Motor neuron (in vitro differentiated cells): ENCODE results near the gene MARCHF2. TPM values are rescaled to one million over a fixed set of nuclear protein-coding genes. Genes with fewer than 3 reads are reported as not detected.

ENCODE experiments used
- ATAC-seq, 8 experiments: fragments of 200-7000 bp; cut with Tn5 transposase; replicated peaks in 6 of 8; 2 replicates each; pipeline ENCODE4 v1.8.0; 2021; ENCODE audit warnings: mild to moderate bottlenecking in 8 of 8, moderate library complexity in 8 of 8
- H3K27ac ChIP-seq, 2 donors: fragments of 250-450 bp; sonication (Bioruptor Pico); 2 replicates each; pipeline ENCODE4 v1.9.0; 2021; ENCODE audit warnings: antibody characterized with exemption in 2 of 2, mild to moderate bottlenecking in 2 of 2, moderate library complexity in 1 of 2
- H3K4me1 ChIP-seq, 2 donors: fragments of 250-450 bp; sonication (Bioruptor Pico); replicated peaks in 1 of 2; 2 replicates each; pipeline ENCODE4 v1.6.1; 2021; ENCODE audit warnings: antibody characterized with exemption in 2 of 2, mild to moderate bottlenecking in 2 of 2, moderate library complexity in 1 of 2
- H3K4me3 ChIP-seq, 5 donors: fragments of 250-450 bp; sonication (Bioruptor Pico); 2 replicates each; pipeline ENCODE4 v1.9.0; 2021; ENCODE audit warnings: antibody characterized with exemption in 5 of 5, mild to moderate bottlenecking in 5 of 5, moderate library complexity in 4 of 5
- WGBS, 10 experiments: fragments of 450-650 bp; shearing (Covaris generic); methylation state at CpG; one replicate each; pipeline ENCODE4 v1.0.0; 2022; 5-methylcytosine and 5-hydroxymethylcytosine counted together
- in situ Hi-C, 9 experiments: fragments of 400-800 bp; cut with MboI; loops; one replicate each; pipeline ENCODE4 v1.15.0; 2021; ENCODE audit warnings: low sequenced_read_pairs in 9 of 9, low pct_unique_long_range_greater_than_20kb in 2 of 9; ENCODE audit not compliant: unreplicated experiment in 9 of 9
- total RNA-seq, 8 experiments: library from RNA; unstranded; fragments of 300-600 nt; gene quantifications; 2 replicates each; pipeline versions ENCODE4 v1.2.3 to v1.2.4, GENCODE V29; 2022

Gene MARCHF2
- total RNA-seq, 8 experiments from 2014 or later: 10.4 to 38.4 (median 19.4) TPM

DNA sequence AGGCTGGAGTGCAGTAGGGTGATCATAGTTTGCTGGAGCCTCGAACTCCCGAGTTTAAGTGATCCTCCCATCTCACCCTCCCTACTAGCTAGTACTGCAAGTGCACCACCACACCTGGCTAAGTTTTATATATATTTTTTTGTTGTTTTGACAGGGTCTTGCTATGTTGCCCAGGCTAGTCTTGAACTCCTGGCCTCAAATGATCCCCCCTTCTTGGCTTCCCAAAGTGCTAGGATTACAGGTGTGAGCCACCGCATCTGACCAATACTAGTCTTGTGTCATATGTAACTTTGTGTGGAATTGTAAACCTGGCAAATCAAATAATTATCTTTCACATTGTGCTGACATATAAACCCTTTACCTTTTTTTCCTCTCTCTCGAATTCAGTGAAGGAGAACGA, 41.9 kb downstream of the MARCHF2 start:
- H3K27ac ChIP-seq: no peak overlapping the region
- peaks cover 0 to 5% of the 10 kb centered on the region in 2 donors for H3K4me1 ChIP-seq
- WGBS, 10 experiments: 83 to 100% (median 90%) methylated on average over 1 to 5 of the region's 5 CpGs; no CpG with 5 or more reads in 3 of the 10 experiments
- in situ Hi-C loops: no loop called here
- no peak for ATAC-seq
- H3K4me3 ChIP-seq: no peak overlapping the region

DNA sequence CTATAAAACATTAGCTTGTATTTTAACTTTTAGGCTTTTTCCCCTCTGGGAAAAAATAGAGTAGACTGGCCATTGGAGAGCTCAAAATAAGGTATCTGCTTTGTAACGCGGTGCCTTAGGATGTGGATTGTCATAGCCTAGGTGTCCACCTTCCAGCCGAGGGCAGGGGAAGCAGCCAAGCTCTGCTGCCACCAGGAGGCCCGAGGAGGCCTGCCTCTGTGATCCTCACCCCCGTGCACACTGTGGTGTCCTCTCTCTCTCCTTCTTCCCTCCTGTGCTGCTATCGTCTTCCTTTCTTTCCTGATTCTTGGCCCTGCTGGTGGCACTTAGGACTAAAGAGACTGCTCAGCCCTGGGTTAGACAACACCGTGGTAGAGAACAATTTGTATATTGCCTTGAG, 43.0 kb downstream of the MARCHF2 start:
- H3K4me1 ChIP-seq: peaks cover 0 to 10% of the 10 kb centered on the region in 2 donors
- ATAC-seq: peak in 3 of 8 experiments; percentile 15 to 49 (median 18)
- H3K27ac ChIP-seq: no peak overlapping the region
- WGBS, 10 experiments: 66 to 91% (median 78%) methylated on average over 2 to 6 of the region's 7 CpGs; no CpG with 5 or more reads in 3 of the 10 experiments
- in situ Hi-C loops: no loop called here
- H3K4me3 ChIP-seq: no peak overlapping the region

DNA sequence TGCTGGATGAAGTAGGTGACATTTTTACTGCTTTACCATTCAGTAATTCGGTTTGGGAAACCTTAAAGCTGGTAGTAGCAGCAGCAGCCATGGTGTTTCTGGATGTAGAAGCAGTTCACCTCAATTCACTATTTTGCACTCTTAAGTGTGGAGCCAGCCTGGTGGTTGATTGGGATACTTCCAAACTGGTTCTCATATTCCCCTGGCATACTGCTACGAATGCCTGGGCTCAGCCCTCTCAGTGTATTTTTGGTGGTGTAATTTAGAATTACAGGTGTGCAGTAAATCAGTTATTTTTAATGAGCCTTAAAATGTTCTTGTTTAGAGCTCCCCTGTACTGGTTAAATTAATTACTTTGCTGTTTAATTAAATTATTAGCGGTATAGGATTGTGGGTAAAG, 44.1 kb downstream of the MARCHF2 start:
- no peak overlapping the region for H3K27ac ChIP-seq
- no peak overlapping the region for H3K4me3 ChIP-seq
- peaks cover 0 to 10% of the 10 kb centered on the region in 2 donors for H3K4me1 ChIP-seq
- ATAC-seq: no peak
- in situ Hi-C loops: no loop called here
- 48 to 100% (median 97%) methylated on average over 1 to 3 of the region's 3 CpGs; no CpG with 5 or more reads in 1 of the 10 experiments for WGBS, 10 experiments

DNA sequence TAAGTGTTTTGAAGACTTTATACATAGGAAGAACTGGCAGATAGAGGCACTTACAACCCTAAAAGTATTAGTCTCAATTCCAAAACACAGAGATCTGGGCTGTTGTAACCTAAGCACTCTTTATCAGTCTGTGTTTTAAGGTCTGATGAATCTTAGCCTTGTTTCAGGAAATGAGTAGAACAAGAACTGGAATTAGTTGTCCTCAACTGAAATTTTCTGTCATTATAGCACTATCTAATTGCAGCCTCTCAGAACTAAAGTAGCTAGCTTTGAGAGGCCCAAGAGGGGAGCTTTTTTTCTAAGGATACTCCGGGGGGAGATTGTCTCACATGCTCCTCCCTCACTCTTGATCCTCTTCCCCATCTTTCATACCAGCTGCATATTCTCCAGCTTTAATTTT, 44.7 kb downstream of the MARCHF2 start:
- WGBS, 10 experiments: 43 to 100% (median 81%) methylated on average over 1 of the region's 1 CpG; no CpG with 5 or more reads in 6 of the 10 experiments
- H3K4me3 ChIP-seq: no peak overlapping the region
- no peak for ATAC-seq
- peaks cover 0 to 10% of the 10 kb centered on the region in 2 donors for H3K4me1 ChIP-seq
- no peak overlapping the region for H3K27ac ChIP-seq
- in situ Hi-C loops: no loop called here

DNA sequence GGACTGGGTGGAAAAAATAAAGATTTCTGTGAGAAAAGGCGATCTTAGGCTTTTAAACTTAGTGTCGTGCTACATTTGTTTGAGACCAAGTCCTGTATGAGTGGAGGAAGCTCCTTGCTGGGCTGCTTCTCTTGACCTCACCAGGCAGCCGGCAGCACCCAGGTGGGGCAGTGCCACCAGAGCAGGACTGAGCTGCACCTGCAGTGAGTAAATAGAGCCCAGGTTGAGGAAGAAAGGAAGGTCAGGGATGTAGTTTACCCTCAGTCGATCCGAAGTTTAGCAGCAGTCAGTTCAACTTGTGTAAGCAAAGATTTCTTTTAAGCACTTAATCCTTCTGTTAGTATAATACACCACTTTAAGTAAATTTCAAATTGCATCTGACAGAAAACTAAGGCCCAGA, 45.3 kb downstream of the MARCHF2 start:
- no peak for ATAC-seq
- H3K27ac ChIP-seq: no peak overlapping the region
- H3K4me3 ChIP-seq: no peak overlapping the region
- WGBS, 10 experiments: 40 to 100% (median 82%) methylated on average over 1 to 5 of the region's 5 CpGs
- in situ Hi-C loops: no loop called here
- peaks cover 0 to 10% of the 10 kb centered on the region in 2 donors for H3K4me1 ChIP-seq

DNA sequence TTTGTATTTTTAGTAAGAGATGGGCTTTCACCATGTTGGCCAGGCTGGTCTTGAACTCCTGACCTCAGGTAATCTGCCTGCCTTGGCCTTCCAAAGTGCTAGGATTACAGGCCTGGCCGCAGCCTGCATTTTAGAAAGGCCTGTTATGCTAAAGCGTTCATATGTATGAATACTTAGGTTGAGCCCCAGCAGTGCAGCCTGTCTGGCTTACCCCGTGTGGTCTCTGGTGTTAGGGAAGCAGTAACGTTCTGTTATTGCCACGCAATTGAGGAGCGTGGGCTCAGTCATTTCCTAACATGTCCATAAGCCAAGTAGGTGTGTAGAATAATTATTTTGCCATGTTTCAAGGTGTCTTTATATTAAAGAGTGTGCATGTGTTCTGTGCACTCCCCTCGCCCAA, 46.0 kb downstream of the MARCHF2 start:
- no peak overlapping the region for H3K27ac ChIP-seq
- in situ Hi-C loops: no loop called here
- peak in 2 of 8 experiments; percentile 12 to 37 for ATAC-seq
- peaks cover 0 to 10% of the 10 kb centered on the region in 2 donors for H3K4me1 ChIP-seq
- H3K4me3 ChIP-seq: no peak overlapping the region
- 47 to 100% (median 89%) methylated on average over 1 to 5 of the region's 7 CpGs; no CpG with 5 or more reads in 2 of the 10 experiments for WGBS, 10 experiments

DNA sequence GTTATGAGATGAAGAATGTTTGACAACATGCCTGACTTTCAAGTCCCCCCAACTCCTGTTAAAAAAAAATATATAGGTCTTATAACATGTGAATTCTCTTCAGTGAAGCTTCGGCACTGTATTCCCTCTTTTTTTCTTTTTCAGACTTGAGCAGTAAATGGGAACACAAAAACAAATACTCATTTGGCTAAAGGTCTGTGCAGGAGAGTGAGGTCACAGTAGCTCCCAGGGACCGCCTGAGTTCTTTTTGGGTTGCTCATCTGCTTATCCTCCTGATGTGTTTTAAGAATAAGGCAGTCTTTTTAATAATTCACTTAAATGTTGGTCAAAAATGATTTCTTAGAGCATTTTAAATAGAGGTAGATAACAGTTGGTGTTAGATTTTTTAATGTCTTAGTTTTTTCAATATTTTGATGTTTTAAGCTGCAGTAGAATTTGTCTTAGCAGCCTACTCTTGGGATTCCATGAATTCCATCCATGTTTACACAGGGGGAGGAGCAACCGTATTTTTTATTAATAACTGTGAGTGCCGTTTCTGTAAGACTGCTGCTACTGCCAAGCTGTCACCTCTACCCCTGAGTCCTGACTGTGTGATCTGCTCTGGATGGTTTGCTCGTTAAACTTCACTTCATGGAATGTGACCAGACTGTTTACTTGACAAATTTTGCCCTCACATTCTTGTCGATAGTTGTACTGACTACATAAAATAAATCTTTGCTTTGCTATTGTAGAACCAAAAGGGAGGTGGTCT, 46.6 kb downstream of the MARCHF2 start:
- no peak overlapping the region for H3K27ac ChIP-seq
- 6 to 90% (median 79%) methylated on average over 2 to 6 of the region's 6 CpGs for WGBS, 10 experiments
- H3K4me3 ChIP-seq: no peak overlapping the region
- ATAC-seq: peak in 4 of 8 experiments; percentile 37 to 63 (median 52)
- in situ Hi-C loops: no loop called here
- peaks cover 0 to 10% of the 10 kb centered on the region in 2 donors for H3K4me1 ChIP-seq

DNA sequence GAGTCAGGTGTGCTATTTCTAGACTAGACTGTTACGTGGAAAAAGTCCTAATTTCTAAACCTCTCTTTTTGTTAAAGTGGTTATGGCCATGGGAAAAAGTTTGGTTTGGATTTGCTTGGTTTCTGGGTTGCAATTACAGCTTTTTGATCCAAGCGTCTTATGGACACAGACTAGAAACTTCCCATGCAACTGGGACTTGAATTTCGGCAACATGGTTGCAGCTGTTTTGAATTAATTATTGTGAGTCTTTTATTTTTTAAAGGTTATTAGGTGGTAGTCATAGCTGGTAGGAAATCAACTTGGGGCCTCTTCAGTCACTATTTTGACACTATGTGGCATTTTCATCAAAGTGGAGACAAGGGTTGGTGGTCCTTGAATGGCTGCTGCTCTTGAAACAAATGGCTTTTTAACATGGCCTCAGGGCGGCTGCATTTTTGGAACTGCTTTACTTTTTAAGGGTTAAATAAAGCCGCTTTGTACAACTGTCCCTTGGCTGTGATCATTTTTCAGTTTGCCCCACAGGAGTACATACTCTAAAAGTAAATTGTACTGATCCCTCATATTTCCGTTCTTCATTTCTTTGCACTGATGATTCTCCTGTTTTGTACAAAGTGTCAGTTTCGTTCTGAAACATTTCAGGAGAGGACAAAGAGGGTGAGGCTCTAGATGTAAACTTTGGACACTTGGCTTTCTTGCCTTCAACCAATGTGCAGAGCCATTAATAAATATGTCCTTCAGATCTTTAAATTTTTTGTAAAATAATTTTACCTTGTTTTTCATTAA, 47.6 kb downstream of the MARCHF2 start:
- in situ Hi-C loops: no loop called here
- no peak for ATAC-seq
- Histone ChIP-seq H3K4me1 (peaks cover 0 to 10% of the 10 kb centered on the region in 2 donors), H3K27ac (no peak overlapping the region), H3K4me3 (no peak overlapping the region)
- WGBS, 10 experiments: 51 to 100% (median 90%) methylated on average over 2 to 7 of the region's 7 CpGs

DNA sequence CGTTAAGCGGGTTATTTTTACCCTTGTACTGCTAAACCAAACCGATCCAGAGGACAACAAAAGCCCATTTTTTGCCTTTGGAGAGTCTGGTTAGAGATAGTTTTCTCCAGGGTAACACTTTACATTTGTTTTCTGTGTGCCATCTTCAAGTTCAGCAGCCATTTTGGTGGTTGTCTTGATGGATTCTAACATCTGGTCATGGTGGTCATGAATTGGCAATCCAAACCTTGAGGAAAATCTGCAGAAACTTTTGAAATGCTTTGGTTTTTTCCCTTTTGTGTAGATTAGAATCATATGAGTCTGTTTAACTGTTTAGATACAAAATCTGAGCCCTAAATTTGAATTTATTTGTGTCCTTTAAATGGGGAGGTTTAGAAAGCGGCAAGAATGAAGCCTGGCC, 48.3 kb downstream of the MARCHF2 start:
- Histone ChIP-seq H3K4me3 (no peak overlapping the region), H3K4me1 (peaks cover 0 to 10% of the 10 kb centered on the region in 2 donors), H3K27ac (no peak overlapping the region)
- no peak for ATAC-seq
- 76 to 100% (median 89%) methylated on average over 1 to 4 of the region's 4 CpGs for WGBS, 10 experiments
- in situ Hi-C loops: no loop called here

DNA sequence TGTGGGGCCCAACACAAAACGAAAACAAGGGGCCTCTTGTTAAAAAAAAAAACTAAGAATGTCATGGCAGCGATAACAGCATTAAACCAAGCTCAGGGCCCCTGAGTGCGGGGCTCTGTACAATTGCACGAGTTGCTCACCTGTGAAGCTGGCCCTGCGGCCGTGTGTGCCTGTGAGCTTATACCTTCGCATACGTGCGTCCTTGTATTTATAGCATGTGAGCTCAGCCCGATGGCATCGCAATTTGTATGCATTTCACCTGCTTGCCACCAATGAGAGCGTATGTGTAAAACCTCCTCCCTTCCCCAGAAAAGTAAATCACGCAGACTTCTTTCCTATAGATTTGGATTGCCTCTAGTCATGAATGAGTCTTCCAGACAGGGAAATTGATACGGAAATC, 48.8 kb downstream of the MARCHF2 start:
- Histone ChIP-seq H3K4me3 (no peak overlapping the region), H3K27ac (no peak overlapping the region), H3K4me1 (peaks cover 0 to 10% of the 10 kb centered on the region in 2 donors)
- WGBS, 10 experiments: 60 to 98% (median 93%) methylated on average over 1 to 13 of the region's 14 CpGs
- in situ Hi-C loops: no loop called here
- no peak for ATAC-seq

DNA sequence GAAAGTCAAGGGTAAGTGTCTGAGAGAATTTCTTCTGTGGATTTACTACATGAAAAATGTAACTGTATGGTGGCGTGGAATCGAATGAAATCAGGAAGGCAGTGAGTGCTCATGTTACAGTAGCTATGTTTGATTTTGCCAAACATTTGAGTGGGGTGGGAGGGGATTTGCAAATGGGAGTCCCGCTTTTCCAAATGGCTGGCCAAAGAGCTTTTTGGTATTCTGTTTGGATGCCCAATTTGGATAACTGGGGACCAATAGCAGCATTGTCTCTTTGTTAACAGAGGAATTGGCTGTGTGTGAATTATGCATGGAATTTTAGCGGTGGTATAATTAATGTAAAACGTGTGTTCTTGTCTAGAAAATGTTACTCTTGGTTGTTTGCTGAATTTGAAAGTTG, 49.5 kb downstream of the MARCHF2 start:
- WGBS, 10 experiments: 6 to 100% (median 65%) methylated on average over 1 to 5 of the region's 5 CpGs; no CpG with 5 or more reads in 2 of the 10 experiments
- Histone ChIP-seq H3K4me3 (no peak overlapping the region), H3K4me1 (peaks cover 0 to 10% of the 10 kb centered on the region in 2 donors), H3K27ac (no peak overlapping the region)
- peak in 2 of 8 experiments; percentile 13 to 14 for ATAC-seq
- in situ Hi-C loops: no loop called here

DNA sequence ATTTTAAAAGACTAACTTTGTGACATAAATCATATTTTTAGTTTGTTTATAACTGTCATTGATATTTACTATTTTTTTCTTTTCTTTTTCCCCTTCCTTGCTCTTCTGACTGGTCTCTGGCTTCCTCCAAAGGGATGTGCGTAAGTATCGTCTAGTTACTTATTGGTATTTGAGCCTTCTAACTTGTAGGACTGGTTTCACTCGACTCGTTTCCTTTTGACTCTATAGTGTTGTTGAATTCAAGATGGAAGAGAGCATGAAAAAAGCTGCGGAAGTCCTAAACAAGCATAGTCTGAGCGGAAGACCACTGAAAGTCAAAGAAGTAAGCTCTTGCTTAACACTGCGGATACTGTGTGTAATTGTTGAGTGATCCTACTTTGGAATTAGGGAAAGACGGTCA, 50.3 kb downstream of the MARCHF2 start:
- in situ Hi-C loops: no loop called here
- Histone ChIP-seq H3K4me1 (peaks cover 0 to 8% of the 10 kb centered on the region in 2 donors), H3K27ac (no peak overlapping the region), H3K4me3 (no peak overlapping the region)
- ATAC-seq: no peak
- WGBS, 10 experiments: 86 to 100% (median 97%) methylated on average over 2 to 8 of the region's 8 CpGs; no CpG with 5 or more reads in 1 of the 10 experiments

DNA sequence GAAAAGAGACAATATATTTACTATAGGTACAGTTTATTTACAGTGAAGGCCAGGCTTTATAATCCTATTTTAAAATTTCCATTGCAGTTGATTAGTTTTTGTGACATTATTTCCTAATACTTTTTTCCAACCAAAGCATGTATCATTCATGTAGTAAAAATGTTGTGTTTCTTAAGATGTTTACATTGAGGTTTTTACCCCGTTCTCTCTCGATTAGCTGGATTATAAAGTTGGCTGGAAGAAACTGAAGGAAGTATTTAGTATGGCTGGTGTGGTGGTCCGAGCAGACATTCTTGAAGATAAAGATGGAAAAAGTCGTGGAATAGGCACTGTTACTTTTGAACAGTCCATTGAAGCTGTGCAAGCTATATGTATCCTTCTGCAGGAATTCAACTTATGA, 52.9 kb downstream of the MARCHF2 start:
- Histone ChIP-seq H3K27ac (no peak overlapping the region), H3K4me3 (no peak overlapping the region), H3K4me1 (no peaks in the 10 kb centered on the region)
- no peak for ATAC-seq
- 40 to 100% (median 94%) methylated on average over 3 to 4 of the region's 4 CpGs; no CpG with 5 or more reads in 1 of the 10 experiments for WGBS, 10 experiments
- in situ Hi-C loops: no loop called here
